Vagina (tissue), 2 donors: ENCODE measurements around the gene GTF2H2C. TPM values are rescaled to one million over a fixed set of nuclear protein-coding genes. Genes with fewer than 3 reads are reported as not detected.
A peak's percentile ranks its signal among the peaks of the same experiment; 100 is the strongest.

Experiments used
- DNase-seq, 2 donors: peaks; one replicate each; pipeline ENCODE4 v3.0.0-alpha.2; 2017; ENCODE audit errors: extremely low spot score in 2 of 2
- H3K27ac ChIP-seq: fragments of 200-600 bp; sonication (generic); one replicate; pipeline ENCODE4 v1.5.1; 2019
- H3K27me3 ChIP-seq: fragments of 200-600 bp; sonication (generic); one replicate; pipeline ENCODE4 v1.5.1; 2019
- H3K36me3 ChIP-seq, 2 donors: fragments of 200-600 bp; sonication (generic); one replicate each; pipeline ENCODE4 v1.5.1; 2017 to 2019
- H3K4me1 ChIP-seq: fragments of 200-600 bp; sonication (generic); one replicate; pipeline ENCODE4 v1.5.1; 2019
- H3K4me3 ChIP-seq, 2 donors: fragments of 200-600 bp; sonication (generic); 1 replicate in 1 of 2; 2 replicates in 1 of 2; pipeline ENCODE4 v1.5.1; 2016 to 2019
- H3K9me3 ChIP-seq: fragments of 200-600 bp; sonication (generic); one replicate; pipeline ENCODE4 v1.5.1; 2019
- CTCF ChIP-seq, 3 experiments: fragments of 450-650 bp in 2 of 3; fragments of 200-600 bp in 1 of 3; sonication (generic) in 1 of 3; IDR thresholded peaks; one replicate each; pipeline ENCODE4 v1.5.1; 2017 to 2019; ENCODE audit warnings: antibody characterized with exemption in 3 of 3, mild to moderate bottlenecking in 2 of 3, moderate library complexity in 2 of 3
- POLR2A ChIP-seq, 2 donors: fragments of 450-650 bp; IDR thresholded peaks; one replicate each; pipeline ENCODE4 v1.6.1; 2017; ENCODE audit warnings: antibody characterized with exemption in 2 of 2, mild to moderate bottlenecking in 2 of 2, moderate library complexity in 2 of 2
- POLR2AphosphoS5 ChIP-seq, 2 donors: sonication (generic); formaldehyde crosslinking; IDR thresholded peaks; one replicate each; pipeline ENCODE4 v1.9.0; 2017; ENCODE audit warnings: antibody characterized with exemption in 2 of 2, mild to moderate bottlenecking in 2 of 2, low read depth in 1 of 2; ENCODE audit not compliant: insufficient read depth in 1 of 2
- intact Hi-C: fragments of 100-400 bp; cut with DNase I; formaldehyde crosslinking; loops from one replicate; pipeline ENCODE4 v1.15.1; 2023
- total RNA-seq: library from RNA; depleted of rRNA; stranded (reverse); fragments of >200 nt; gene quantifications from one replicate; pipeline ENCODE4 v1.2.3, GENCODE V29; 2016

Gene GTF2H2C
- total RNA-seq, 1 donor from 2014 or later: 22.8 TPM

GRCh38 chr5:69517763-69518212 lies 42.2 kb upstream of the GTF2H2C start:
- peaks cover 27% of the 10 kb centered on the region for H3K4me1 ChIP-seq
- H3K27me3 ChIP-seq: no peaks in the 10 kb centered on the region
- intact Hi-C loops: no loop called here
- DNase-seq: no peak
- TF ChIP-seq CTCF (IDR thresholded peaks at IDR 0.05): no peak
- TF ChIP-seq POLR2AphosphoS5 (IDR thresholded peaks at IDR 0.05; ENCODE audit: insufficient read depth in 1 of 2, low read depth in 1 of 2): peak in 1 of 2 donors; percentile 56
- no peak overlapping the region for H3K4me3 ChIP-seq
- no peaks in the 10 kb centered on the region for H3K36me3 ChIP-seq
- H3K27ac ChIP-seq: no peak overlapping the region
- H3K9me3 ChIP-seq: no peaks in the 10 kb centered on the region

- Histone ChIP-seq H3K4me1 (peaks cover 27% of the 10 kb centered on the region), H3K9me3 (no peaks in the 10 kb centered on the region), H3K4me3 (no peak overlapping the region), H3K27ac (no peak overlapping the region), H3K27me3 (no peaks in the 10 kb centered on the region), H3K36me3 (no peaks in the 10 kb centered on the region)
- no peak for DNase-seq
- no peak for TF ChIP-seq CTCF (IDR thresholded peaks at IDR 0.05)
- TF ChIP-seq POLR2A (IDR thresholded peaks at IDR 0.05): no peak
- TF ChIP-seq POLR2AphosphoS5 (IDR thresholded peaks at IDR 0.05; ENCODE audit: insufficient read depth in 1 of 2, low read depth in 1 of 2): no peak
- intact Hi-C loops: no loop called here
Observed at GRCh38 chr5:69519285-69519684, 40.7 kb upstream of the GTF2H2C start.

GRCh38 chr5:69522035-69522434 lies 38.0 kb upstream of the GTF2H2C start:
- no peaks in the 10 kb centered on the region for H3K36me3 ChIP-seq
- H3K4me1 ChIP-seq: peaks cover 25% of the 10 kb centered on the region
- intact Hi-C loops: no loop called here
- H3K9me3 ChIP-seq: no peaks in the 10 kb centered on the region
- TF ChIP-seq POLR2AphosphoS5 (IDR thresholded peaks at IDR 0.05; ENCODE audit: insufficient read depth in 1 of 2, low read depth in 1 of 2) (no peak), CTCF (IDR thresholded peaks at IDR 0.05) (no peak), POLR2A (IDR thresholded peaks at IDR 0.05) (no peak)
- H3K27ac ChIP-seq: no peak overlapping the region
- H3K27me3 ChIP-seq: no peaks in the 10 kb centered on the region
- DNase-seq: no peak
- no peak overlapping the region for H3K4me3 ChIP-seq

- peaks cover 6% of the 10 kb centered on the region for H3K4me1 ChIP-seq
- no peak for TF ChIP-seq POLR2A (IDR thresholded peaks at IDR 0.05)
- no peak for TF ChIP-seq POLR2AphosphoS5 (IDR thresholded peaks at IDR 0.05; ENCODE audit: insufficient read depth in 1 of 2, low read depth in 1 of 2)
- no peak for TF ChIP-seq CTCF (IDR thresholded peaks at IDR 0.05)
- no peaks in the 10 kb centered on the region for H3K36me3 ChIP-seq
- no peak overlapping the region for H3K4me3 ChIP-seq
- no peak for DNase-seq
- no peaks in the 10 kb centered on the region for H3K9me3 ChIP-seq
- H3K27me3 ChIP-seq: no peaks in the 10 kb centered on the region
- no peak overlapping the region for H3K27ac ChIP-seq
- intact Hi-C loops: no loop called here
Observed at GRCh38 chr5:69525490-69525889, 34.5 kb upstream of the GTF2H2C start.

- Histone ChIP-seq H3K4me1 (no peaks in the 10 kb centered on the region), H3K9me3 (no peaks in the 10 kb centered on the region), H3K27me3 (no peaks in the 10 kb centered on the region), H3K36me3 (no peaks in the 10 kb centered on the region), H3K4me3 (no peak overlapping the region), H3K27ac (no peak overlapping the region)
- TF ChIP-seq POLR2AphosphoS5 (IDR thresholded peaks at IDR 0.05; ENCODE audit: insufficient read depth in 1 of 2, low read depth in 1 of 2) (no peak), CTCF (IDR thresholded peaks at IDR 0.05) (no peak), POLR2A (IDR thresholded peaks at IDR 0.05) (no peak)
- no peak for DNase-seq
- intact Hi-C loops: no loop called here
Observed at GRCh38 chr5:69526660-69527059, 33.3 kb upstream of the GTF2H2C start.
